ENCODE results near the gene DMGDH. TPM values are rescaled to one million over a fixed set of nuclear protein-coding genes. Genes with fewer than 3 reads are reported as not detected.

DMGDH gene
- total RNA-seq, 1 donor = not detected

GRCh38 chr5:79081779-79082178 is 12.3 kb upstream of the DMGDH start:
- Histone ChIP-seq H3K27me3 (ENCODE audit: insufficient read depth, low read length) (no peaks in the 10 kb centered on the region), H3K9me3 (ENCODE audit: low read depth, low read length) (no peaks in the 10 kb centered on the region), H3K4me3 (ENCODE audit: low read length) (no peak overlapping the region), H3K4me1 (ENCODE audit: insufficient read depth, low read length) (no peaks in the 10 kb centered on the region)

GRCh38 chr5:79080804-79081203 is 11.3 kb upstream of the DMGDH start:
- no peaks in the 10 kb centered on the region for H3K9me3 ChIP-seq (ENCODE audit: low read depth, low read length)
- H3K27me3 ChIP-seq (ENCODE audit: insufficient read depth, low read length) = no peaks in the 10 kb centered on the region
- no peaks in the 10 kb centered on the region for H3K4me1 ChIP-seq (ENCODE audit: insufficient read depth, low read length)
- no peak overlapping the region for H3K4me3 ChIP-seq (ENCODE audit: low read length)

- H3K4me3 ChIP-seq (ENCODE audit: low read length) = no peak overlapping the region
- H3K27me3 ChIP-seq (ENCODE audit: insufficient read depth, low read length) = no peaks in the 10 kb centered on the region
- no peaks in the 10 kb centered on the region for H3K4me1 ChIP-seq (ENCODE audit: insufficient read depth, low read length)
- H3K9me3 ChIP-seq (ENCODE audit: low read depth, low read length) = no peaks in the 10 kb centered on the region
Measured at GRCh38 chr5:79077680-79078365, 8.3 kb upstream of the DMGDH start.

GRCh38 chr5:79076819-79077218 is 7.3 kb upstream of the DMGDH start:
- no peaks in the 10 kb centered on the region for H3K9me3 ChIP-seq (ENCODE audit: low read depth, low read length)
- no peaks in the 10 kb centered on the region for H3K27me3 ChIP-seq (ENCODE audit: insufficient read depth, low read length)
- H3K4me3 ChIP-seq (ENCODE audit: low read length) = no peak overlapping the region
- no peaks in the 10 kb centered on the region for H3K4me1 ChIP-seq (ENCODE audit: insufficient read depth, low read length)

- no peak overlapping the region for H3K4me3 ChIP-seq (ENCODE audit: low read length)
- H3K4me1 ChIP-seq (ENCODE audit: insufficient read depth, low read length) = no peaks in the 10 kb centered on the region
- no peaks in the 10 kb centered on the region for H3K9me3 ChIP-seq (ENCODE audit: low read depth, low read length)
- H3K27me3 ChIP-seq (ENCODE audit: insufficient read depth, low read length) = no peaks in the 10 kb centered on the region
Measured at GRCh38 chr5:79075646-79076426, 6.4 kb upstream of the DMGDH start.

- no peaks in the 10 kb centered on the region for H3K9me3 ChIP-seq (ENCODE audit: low read depth, low read length)
- no peaks in the 10 kb centered on the region for H3K4me1 ChIP-seq (ENCODE audit: insufficient read depth, low read length)
- no peak overlapping the region for H3K4me3 ChIP-seq (ENCODE audit: low read length)
- peaks cover 8% of the 10 kb centered on the region for H3K27me3 ChIP-seq (ENCODE audit: insufficient read depth, low read length)
Measured at GRCh38 chr5:79074641-79075040, 5.2 kb upstream of the DMGDH start.

- Histone ChIP-seq H3K9me3 (ENCODE audit: low read depth, low read length) (no peaks in the 10 kb centered on the region), H3K4me3 (ENCODE audit: low read length) (no peak overlapping the region), H3K27me3 (ENCODE audit: insufficient read depth, low read length) (peaks cover 21% of the 10 kb centered on the region), H3K4me1 (ENCODE audit: insufficient read depth, low read length) (no peaks in the 10 kb centered on the region)
Measured at GRCh38 chr5:79070350-79070667, 835 bp upstream of the DMGDH start.

GRCh38 chr5:79062436-79062835 is 7.0 kb downstream of the DMGDH start:
- Histone ChIP-seq H3K4me3 (ENCODE audit: low read length) (no peak overlapping the region), H3K4me1 (ENCODE audit: insufficient read depth, low read length) (no peaks in the 10 kb centered on the region), H3K27me3 (ENCODE audit: insufficient read depth, low read length) (no peaks in the 10 kb centered on the region), H3K9me3 (ENCODE audit: low read depth, low read length) (no peaks in the 10 kb centered on the region)

- no peaks in the 10 kb centered on the region for H3K4me1 ChIP-seq (ENCODE audit: insufficient read depth, low read length)
- no peak overlapping the region for H3K4me3 ChIP-seq (ENCODE audit: low read length)
- no peaks in the 10 kb centered on the region for H3K9me3 ChIP-seq (ENCODE audit: low read depth, low read length)
- no peaks in the 10 kb centered on the region for H3K27me3 ChIP-seq (ENCODE audit: insufficient read depth, low read length)
Measured at GRCh38 chr5:79059674-79060073, 9.8 kb downstream of the DMGDH start.

GRCh38 chr5:79056847-79057246 is 12.6 kb downstream of the DMGDH start:
- H3K9me3 ChIP-seq (ENCODE audit: low read depth, low read length) = no peaks in the 10 kb centered on the region
- no peak overlapping the region for H3K4me3 ChIP-seq (ENCODE audit: low read length)
- H3K27me3 ChIP-seq (ENCODE audit: insufficient read depth, low read length) = no peaks in the 10 kb centered on the region
- H3K4me1 ChIP-seq (ENCODE audit: insufficient read depth, low read length) = no peaks in the 10 kb centered on the region

GRCh38 chr5:79055017-79055416 is 14.5 kb downstream of the DMGDH start:
- Histone ChIP-seq H3K27me3 (ENCODE audit: insufficient read depth, low read length) (no peaks in the 10 kb centered on the region), H3K4me1 (ENCODE audit: insufficient read depth, low read length) (no peaks in the 10 kb centered on the region)

GRCh38 chr5:79053321-79053720 is 16.2 kb downstream of the DMGDH start:
- Histone ChIP-seq H3K4me1 (ENCODE audit: insufficient read depth, low read length) (no peaks in the 10 kb centered on the region), H3K27me3 (ENCODE audit: insufficient read depth, low read length) (no peaks in the 10 kb centered on the region), H3K4me3 (ENCODE audit: low read length) (no peak overlapping the region), H3K9me3 (ENCODE audit: low read depth, low read length) (no peaks in the 10 kb centered on the region)

More at GRCh38 chr5:79055017-79055416, 14.5 kb downstream of the DMGDH start:
- H3K4me3 ChIP-seq (ENCODE audit: low read length) = no peak overlapping the region
- H3K9me3 ChIP-seq (ENCODE audit: low read depth, low read length) = no peaks in the 10 kb centered on the region

- no peaks in the 10 kb centered on the region for H3K9me3 ChIP-seq (ENCODE audit: low read depth, low read length)
- no peaks in the 10 kb centered on the region for H3K4me1 ChIP-seq (ENCODE audit: insufficient read depth, low read length)
- no peak overlapping the region for H3K4me3 ChIP-seq (ENCODE audit: low read length)
- H3K27me3 ChIP-seq (ENCODE audit: insufficient read depth, low read length) = no peaks in the 10 kb centered on the region
Measured at GRCh38 chr5:79050498-79050897, 19.0 kb downstream of the DMGDH start.

GRCh38 chr5:79048437-79048836 is 21.0 kb downstream of the DMGDH start:
- Histone ChIP-seq H3K4me1 (ENCODE audit: insufficient read depth, low read length) (no peaks in the 10 kb centered on the region), H3K4me3 (ENCODE audit: low read length) (no peak overlapping the region), H3K9me3 (ENCODE audit: low read depth, low read length) (no peaks in the 10 kb centered on the region), H3K27me3 (ENCODE audit: insufficient read depth, low read length) (no peaks in the 10 kb centered on the region)

GRCh38 chr5:79047199-79047598 is 22.3 kb downstream of the DMGDH start:
- Histone ChIP-seq H3K4me1 (ENCODE audit: insufficient read depth, low read length) (no peaks in the 10 kb centered on the region), H3K9me3 (ENCODE audit: low read depth, low read length) (no peaks in the 10 kb centered on the region), H3K4me3 (ENCODE audit: low read length) (no peak overlapping the region), H3K27me3 (ENCODE audit: insufficient read depth, low read length) (no peaks in the 10 kb centered on the region)

- H3K27me3 ChIP-seq (ENCODE audit: insufficient read depth, low read length) = no peaks in the 10 kb centered on the region
- no peaks in the 10 kb centered on the region for H3K4me1 ChIP-seq (ENCODE audit: insufficient read depth, low read length)
- no peak overlapping the region for H3K4me3 ChIP-seq (ENCODE audit: low read length)
- H3K9me3 ChIP-seq (ENCODE audit: low read depth, low read length) = no peaks in the 10 kb centered on the region
Measured at GRCh38 chr5:79042188-79042587, 27.3 kb downstream of the DMGDH start.
